Activated CD4-positive, alpha-beta T cell treated with anti-CD3 and anti-CD28 coated beads for 36 hours (primary cell): Measurements from ENCODE around the gene APBA3. TPM values are rescaled to one million over a fixed set of nuclear protein-coding genes. Genes with fewer than 3 reads are reported as not detected.
A peak's percentile ranks its signal among the peaks of the same experiment; 100 is the strongest.

Source experiments
- ATAC-seq: fragments of 200-7000 bp; cut with Tn5 transposase; one replicate; pipeline ENCODE4 v1.10.0; 2021; ENCODE audit warnings: mild to moderate bottlenecking, moderate library complexity
- CTCF ChIA-PET: fragments of 350-600 bp; sonication (Branson Sonifier 250); formaldehyde crosslinking; loops from one replicate; lab custom pipeline; 2021; ENCODE audit warnings: antibody characterized with exemption; lab: Charles Lee
- POLR2A ChIA-PET: fragments of 350-600 bp; sonication (Branson Sonifier 250); formaldehyde crosslinking; loops from one replicate; lab custom pipeline; 2021; ENCODE audit warnings: antibody characterized with exemption, inconsistent platforms; lab: Charles Lee
- DNase-seq: peaks from one replicate; pipeline ENCODE4 v3.0.0-alpha.2; 2020
- H3K27ac Mint-ChIP-seq: one replicate; pipeline ENCODE4 v1.8.0; 2021; ENCODE audit warnings: mixed read lengths
- H3K27me3 Mint-ChIP-seq: one replicate; pipeline ENCODE4 v1.8.0; 2021; ENCODE audit warnings: mixed read lengths
- H3K36me3 Mint-ChIP-seq: one replicate; pipeline ENCODE4 v1.8.0; 2021; ENCODE audit warnings: low read depth, mixed read lengths
- H3K4me1 Mint-ChIP-seq: one replicate; pipeline ENCODE4 v1.8.0; 2021; ENCODE audit warnings: mixed read lengths
- H3K4me3 Mint-ChIP-seq: one replicate; pipeline ENCODE4 v1.8.0; 2021; ENCODE audit warnings: mild to moderate bottlenecking, moderate library complexity, mixed read lengths
- H3K9me3 Mint-ChIP-seq: one replicate; pipeline ENCODE4 v1.8.0; 2021; ENCODE audit warnings: low read depth, mixed read lengths
- intact Hi-C, 2 experiments: fragments of 100-400 bp; cut with DNase I in 1 of 2; cut with micrococcal nuclease in 1 of 2; formaldehyde crosslinking; loops; one replicate each; pipeline versions ENCODE4 v1.14.2 to v1.15.1; 2022 to 2024; cut with DNase I, micrococcal nuclease
- total RNA-seq, 2 experiments: library from RNA; stranded (reverse); gene quantifications; one replicate each; pipeline ENCODE4 v1.2.3, GENCODE V29; 2021

APBA3 gene
- total RNA-seq, 2 experiments from 2014 or later, result 29.8 to 37.1 TPM

- intact Hi-C loops, result no loop called here
- no peak for DNase-seq
- ChIA-PET CTCF (interaction anchor here (0.7 to 0.9 kb wide), 2 partner anchors 57 to 168 kb away, joined by 3 read pairs; no protein-coding TSS in a partner anchor), POLR2A (no interaction called here)
- H3K36me3 Mint-ChIP-seq, result no peaks in the 10 kb centered on the region
- ATAC-seq, result no peak
- no peak overlapping the region for H3K27ac Mint-ChIP-seq
- no peaks in the 10 kb centered on the region for H3K4me1 Mint-ChIP-seq
- H3K4me3 Mint-ChIP-seq, result no peak overlapping the region
- H3K9me3 Mint-ChIP-seq, result no peaks in the 10 kb centered on the region
- peaks cover 2% of the 10 kb centered on the region for H3K27me3 Mint-ChIP-seq
Measured at GRCh38 chr19:3712663-3713611, 48.6 kb downstream of the APBA3 start.

GRCh38 chr19:3710265-3710812 lies 51.2 kb downstream of the APBA3 start:
- POLR2A ChIA-PET, result no interaction called here
- no peaks in the 10 kb centered on the region for H3K9me3 Mint-ChIP-seq
- no peaks in the 10 kb centered on the region for H3K4me1 Mint-ChIP-seq
- no peak overlapping the region for H3K4me3 Mint-ChIP-seq
- no peak overlapping the region for H3K27ac Mint-ChIP-seq
- DNase-seq (no peak), ATAC-seq (no peak)
- intact Hi-C loops, result no loop called here
- no peaks in the 10 kb centered on the region for H3K36me3 Mint-ChIP-seq
- peaks cover 2% of the 10 kb centered on the region for H3K27me3 Mint-ChIP-seq
- CTCF ChIA-PET, result interaction anchor here (1.0 to 2.6 kb wide), 3 partner anchors 9 to 48 kb away, joined by 3 to 12 read pairs (median 3); no protein-coding TSS in a partner anchor

GRCh38 chr19:3708207-3708931 lies 53.1 kb downstream of the APBA3 start, which contains the start of gene TJP3:
Gene TJP3 (plus strand): TSS chr19:3708384. CDS start chr19:3728433, 20,049 bp downstream.
- intact Hi-C loops, result loop anchor here in 1 of 2 experiments (5.0 kb wide), 1 partner anchor 161 kb away; no protein-coding TSS in a partner anchor
- Mint-ChIP-seq H3K27me3 (peaks cover 2% of the 10 kb centered on the region), H3K9me3 (no peaks in the 10 kb centered on the region), H3K27ac (no peak within 1 kb of the TSS), H3K4me1 (no peaks in the 10 kb centered on the region), H3K4me3 (no peak within 1 kb of the TSS), H3K36me3 (no peaks in the 10 kb centered on the region)
- DNase-seq (no peak), ATAC-seq (no peak)
- ChIA-PET POLR2A (no interaction called here), CTCF (interaction anchor here (0.9 to 2.6 kb wide), 5 partner anchors 11 to 239 kb away, joined by 3 to 12 read pairs (median 4); no protein-coding TSS in a partner anchor)

- no peaks in the 10 kb centered on the region for H3K36me3 Mint-ChIP-seq
- CTCF ChIA-PET, result interaction anchor here (0.8 to 1.5 kb wide), 3 partner anchors 12 to 41 kb away, joined by 3 to 4 read pairs (median 4); no protein-coding TSS in a partner anchor
- H3K4me3 Mint-ChIP-seq, result no peak overlapping the region
- no peak overlapping the region for H3K27ac Mint-ChIP-seq
- POLR2A ChIA-PET, result no interaction called here
- ATAC-seq (no peak), DNase-seq (no peak)
- H3K4me1 Mint-ChIP-seq, result no peaks in the 10 kb centered on the region
- H3K27me3 Mint-ChIP-seq, result peaks cover 2% of the 10 kb centered on the region
- intact Hi-C loops, result loop anchor here in 1 of 2 experiments (5.0 kb wide), 1 partner anchor 161 kb away; no protein-coding TSS in a partner anchor
- no peaks in the 10 kb centered on the region for H3K9me3 Mint-ChIP-seq
Measured at GRCh38 chr19:3707868-3708206, 53.7 kb downstream of the APBA3 start.

- ATAC-seq, result no peak
Measured at GRCh38 chr19:3701200-3701599, 60.3 kb downstream of the APBA3 start.

More at GRCh38 chr19:3701200-3701599, 60.3 kb downstream of the APBA3 start:
- Mint-ChIP-seq H3K4me1 (peaks cover 17% of the 10 kb centered on the region), H3K27ac (no peak overlapping the region), H3K9me3 (no peaks in the 10 kb centered on the region), H3K36me3 (no peaks in the 10 kb centered on the region), H3K27me3 (no peaks in the 10 kb centered on the region), H3K4me3 (peak overlapping the region; percentile 63)
- DNase-seq, result no peak
- intact Hi-C loops, result loop anchor here (2.0 kb wide), 2 partner anchors 34 to 938 kb away; partner anchors contain the start of gene TNFAIP8L1 (in 1 of the 2)
- ChIA-PET CTCF (interaction anchor here (1.7 to 2.6 kb wide), 3 partner anchors 11 to 34 kb away, joined by 8 to 18 read pairs (median 11); no protein-coding TSS in a partner anchor), POLR2A (no interaction called here)

Other genes with a start within 250 kb of the APBA3 start
- 1 to 10 TPM; 1.4 to 2.5 TPM for gene TEKTIP1, start 222.5 kb downstream of the APBA3 start, total RNA-seq
- 10 to 100 TPM; 44.7 to 46.7 TPM for gene MFSD12, start 204.1 kb downstream of the APBA3 start, total RNA-seq
- 10 to 100 TPM; 59.5 to 62.5 TPM for gene HMG20B, start 188.7 kb downstream of the APBA3 start, total RNA-seq
- gene GIPC3, start 176.2 kb downstream of the APBA3 start, total RNA-seq, result under 1 TPM; 0.48 to 0.51 TPM
- gene TBXA2R, start 154.8 kb downstream of the APBA3 start, total RNA-seq, result under 1 TPM; 0.64 to 0.72 TPM
- 10 to 100 TPM; 28.0 to 33.6 TPM for gene CACTIN, start 134.9 kb downstream of the APBA3 start, total RNA-seq
- gene PIP5K1C, start 61.2 kb downstream of the APBA3 start, total RNA-seq, result 10 to 100 TPM; 14.6 to 15.3 TPM
- gene TJP3, start 53.3 kb downstream of the APBA3 start, total RNA-seq, result 1 to 10 TPM; 1.0 to 2.7 TPM
- gene MRPL54, start 990 bp upstream of the APBA3 start, total RNA-seq, result 10 to 100 TPM; 54.8 to 63.9 TPM
- not detected for gene RAX2, start 10.5 kb upstream of the APBA3 start, total RNA-seq
- gene MATK, start 24.7 kb upstream of the APBA3 start, total RNA-seq, result 10 to 100 TPM; 24.3 to 30.1 TPM
- under 1 TPM; 0.23 to 0.51 TPM for gene ZFR2, start 107.3 kb upstream of the APBA3 start, total RNA-seq
- gene ATCAY, start 119.0 kb upstream of the APBA3 start, total RNA-seq, result under 1 TPM in 1 of 2 experiments, not detected in 1; 0.07 TPM
- not detected for gene NMRK2, start 171.4 kb upstream of the APBA3 start, total RNA-seq
- gene DAPK3, start 209.4 kb upstream of the APBA3 start, total RNA-seq, result 10 to 100 TPM; 26.7 to 27.6 TPM
- 1,000 to 10,000 TPM; 3,116 to 3,255 TPM for gene EEF2, start 223.8 kb upstream of the APBA3 start, total RNA-seq
- 10 to 100 TPM; 23.0 to 37.3 TPM for gene PIAS4, start 246.0 kb upstream of the APBA3 start, total RNA-seq